ENCODE data around the gene KREMEN2. TPM values are rescaled to one million over a fixed set of nuclear protein-coding genes. Genes with fewer than 3 reads are reported as not detected.
A peak's percentile ranks its signal among the peaks of the same experiment; 100 is the strongest.

The KREMEN2 gene
- total and polyA plus RNA-seq, 2 of the 13 experiments (the other 11 are each of a cell fraction or from before 2014, with no cell fraction given): 0.48 to 1.2 TPM

- peak; percentile 93 for TF ChIP-seq ZBTB49 (CRISPR knock-in tag; IDR thresholded peaks at IDR 0.05; ENCODE audit: borderline replicate concordance)
- peak; percentile 73; the same call in 1 of the 2 replicates for TF ChIP-seq CREB1 (IDR thresholded peaks at IDR 0.05)
- no peak for TF ChIP-seq CREB1 (CRISPR knock-in tag; IDR thresholded peaks at IDR 0.05)
- peak; percentile 68 for TF ChIP-seq JARID2 (CRISPR knock-in tag; IDR thresholded peaks at IDR 0.05; ENCODE audit: insufficient replicate concordance)
- peak; percentile 69; the same call in 1 of the 2 replicates for TF ChIP-seq SIN3B (IDR thresholded peaks at IDR 0.05; ENCODE audit: low read length)
- TF ChIP-seq RBFOX2 (IDR thresholded peaks at IDR 0.05; ENCODE audit: low read depth, low read length): peak; percentile 65
- peak; percentile 18; the same call in 1 of the 2 replicates for TF ChIP-seq ELK4 (CRISPR knock-in tag; IDR thresholded peaks at IDR 0.05; ENCODE audit: borderline replicate concordance)
- peak; percentile 90; the same call in 1 of the 2 replicates for TF ChIP-seq ZNF44 (CRISPR knock-in tag; IDR thresholded peaks at IDR 0.05)
- TF ChIP-seq ZBTB2 (CRISPR knock-in tag; IDR thresholded peaks at IDR 0.05; ENCODE audit: low read depth): no peak; the same call in 1 of the 2 replicates
- peak; percentile 59; the same call in 1 of the 2 replicates for TF ChIP-seq ZNF770 (CRISPR knock-in tag; IDR thresholded peaks at IDR 0.05)
- peak; percentile 98 for TF ChIP-seq ZNF589 (CRISPR knock-in tag; conservative IDR thresholded peaks at IDR 0.05)
- no peak; the same call in 1 of the 2 replicates for TF ChIP-seq ZFP82 (CRISPR knock-in tag; IDR thresholded peaks at IDR 0.05; ENCODE audit: borderline replicate concordance)
- no peak for TF ChIP-seq NBN (conservative IDR thresholded peaks at IDR 0.05)
- TF ChIP-seq, protein P1, sequence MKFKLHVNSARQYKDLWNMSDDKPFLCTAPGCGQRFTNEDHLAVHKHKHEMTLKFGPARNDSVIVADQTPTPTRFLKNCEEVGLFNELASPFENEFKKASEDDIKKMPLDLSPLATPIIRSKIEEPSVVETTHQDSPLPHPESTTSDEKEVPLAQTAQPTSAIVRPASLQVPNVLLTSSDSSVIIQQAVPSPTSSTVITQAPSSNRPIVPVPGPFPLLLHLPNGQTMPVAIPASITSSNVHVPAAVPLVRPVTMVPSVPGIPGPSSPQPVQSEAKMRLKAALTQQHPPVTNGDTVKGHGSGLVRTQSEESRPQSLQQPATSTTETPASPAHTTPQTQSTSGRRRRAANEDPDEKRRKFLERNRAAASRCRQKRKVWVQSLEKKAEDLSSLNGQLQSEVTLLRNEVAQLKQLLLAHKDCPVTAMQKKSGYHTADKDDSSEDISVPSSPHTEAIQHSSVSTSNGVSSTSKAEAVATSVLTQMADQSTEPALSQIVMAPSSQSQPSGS (CRISPR knock-in tag; IDR thresholded peaks at IDR 0.05): peak; percentile 87
- TF ChIP-seq ZBTB42 (CRISPR knock-in tag; IDR thresholded peaks at IDR 0.05): peak; percentile 94
- TF ChIP-seq ZNF362 (CRISPR knock-in tag; IDR thresholded peaks at IDR 0.05; ENCODE audit: borderline replicate concordance): peak; percentile 53; the same call in 1 of the 2 replicates
- TF ChIP-seq, protein P2, sequence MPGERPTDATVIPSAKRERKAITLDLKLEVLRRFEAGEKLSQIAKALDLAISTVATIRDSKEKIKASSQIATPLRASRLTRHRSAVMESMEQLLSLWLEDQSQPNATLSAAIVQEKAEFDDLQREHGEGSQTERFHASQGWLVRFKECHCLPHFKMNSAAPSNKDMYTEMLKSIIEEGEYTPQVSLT (CRISPR knock-in tag; IDR thresholded peaks at IDR 0.05; ENCODE audit: borderline replicate concordance, low read depth): peak; percentile 91; the same call in 1 of the 2 replicates
Measured at GRCh38 chr16:2968738-2969544, 4.9 kb downstream of the KREMEN2 start, which contains the start of gene PAQR4 (continued).

Measured in HepG2 (cell line).